AG08395 (cell line): ENCODE measurements around the gene TTC34.

Experiments
- DNase-seq: peaks from one replicate; pipeline ENCODE4 v3.0.0; 2012; ENCODE audit warnings: mixed read lengths, low spot score

The TTC34 gene, protein sequence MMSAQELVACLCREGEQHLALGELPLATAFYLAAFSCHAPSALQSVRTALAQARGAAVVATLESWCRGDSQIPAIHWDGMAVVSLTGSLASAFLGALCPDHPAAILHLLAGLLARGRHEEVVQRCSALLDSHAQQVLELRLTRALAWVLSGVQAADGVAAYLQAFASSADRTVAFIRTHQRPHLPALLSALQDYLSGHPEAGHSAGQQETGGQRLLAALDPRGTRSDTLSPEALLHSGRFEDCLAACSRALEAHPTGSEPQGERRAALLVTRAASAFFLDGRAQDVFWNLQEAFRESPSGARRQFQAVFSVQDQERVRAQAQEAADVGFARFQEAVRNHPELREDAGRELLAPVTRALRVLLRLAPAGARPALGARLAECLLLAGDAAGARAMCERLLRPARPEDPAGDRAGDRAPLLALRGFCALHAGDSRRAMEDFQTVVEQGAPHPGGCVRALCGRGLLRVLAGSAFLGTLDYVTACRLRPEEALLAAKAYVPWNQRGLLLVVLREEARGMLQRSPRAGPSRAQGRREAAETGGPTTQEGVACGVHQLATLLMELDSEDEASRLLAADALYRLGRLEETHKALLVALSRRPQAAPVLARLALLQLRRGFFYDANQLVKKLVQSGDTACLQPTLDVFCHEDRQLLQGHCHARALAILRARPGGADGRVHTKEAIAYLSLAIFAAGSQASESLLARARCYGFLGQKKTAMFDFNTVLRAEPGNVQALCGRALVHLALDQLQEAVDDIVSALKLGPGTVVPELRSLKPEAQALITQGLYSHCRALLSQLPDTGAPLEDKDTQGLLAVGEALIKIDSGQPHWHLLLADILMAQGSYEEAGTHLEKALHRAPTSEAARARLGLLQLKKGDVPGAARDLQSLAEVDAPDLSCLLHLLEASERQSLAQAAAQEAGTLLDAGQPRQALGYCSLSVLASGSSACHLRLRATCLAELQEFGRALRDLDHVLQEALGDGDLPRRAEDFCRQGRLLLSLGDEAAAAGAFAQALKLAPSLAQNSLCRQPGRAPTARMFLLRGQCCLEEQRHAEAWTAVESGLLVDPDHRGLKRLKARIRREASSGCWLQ

GRCh38 chr1:2801535-2802291, at the start of gene TTC34:
Gene TTC34 (minus strand): TSS chr1:2801693. CDS start chr1:2800827, 866 bp downstream.
- DNase-seq, result no peak

DNA sequence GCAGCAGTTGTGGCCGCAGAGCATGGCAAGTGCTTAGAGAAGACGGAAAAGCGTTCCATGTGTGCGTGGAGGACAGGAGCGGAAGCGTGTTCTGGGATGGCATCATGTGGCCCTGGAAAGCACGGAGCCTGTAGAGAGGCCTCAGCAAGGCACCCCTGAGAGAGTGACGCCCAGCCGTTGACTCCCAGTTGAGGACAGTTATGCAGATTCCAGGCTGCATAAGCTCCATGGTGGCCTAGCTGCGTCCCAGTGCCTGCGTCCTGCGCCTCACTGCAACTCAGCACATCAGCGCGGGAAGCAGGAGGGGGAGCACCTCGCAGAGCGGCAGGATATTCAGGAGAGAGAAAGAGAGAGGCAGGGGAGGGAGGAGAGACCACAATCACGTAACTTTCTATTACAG, 49.0 kb upstream of the TTC34 start:
- no peak for DNase-seq

- no peak for DNase-seq
Observed at GRCh38 chr1:2848006-2848670, 46.6 kb upstream of the TTC34 start.

GRCh38 chr1:2847086-2847985, 45.8 kb upstream of the TTC34 start:
- no peak for DNase-seq

DNA sequence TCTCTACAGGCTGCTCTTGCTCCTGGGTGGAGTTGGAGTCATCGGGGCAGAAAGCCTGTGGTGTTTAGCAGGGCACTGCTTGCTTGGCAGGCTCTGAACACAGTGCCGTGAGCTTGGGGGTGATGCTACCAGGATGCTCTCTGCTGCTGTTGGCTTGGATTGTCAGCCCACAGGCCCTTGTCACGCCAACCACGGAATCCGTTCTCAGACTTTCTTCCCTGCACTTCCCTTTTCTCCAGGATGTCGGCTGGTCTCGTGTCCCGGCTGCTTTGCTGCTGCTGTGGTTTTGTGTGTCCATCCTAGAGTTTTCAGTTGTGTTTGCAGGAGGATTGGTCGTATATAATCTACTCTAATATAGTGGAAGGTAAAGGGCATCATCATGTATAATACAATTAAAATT, 44.4 kb upstream of the TTC34 start:
- no peak for DNase-seq

DNA sequence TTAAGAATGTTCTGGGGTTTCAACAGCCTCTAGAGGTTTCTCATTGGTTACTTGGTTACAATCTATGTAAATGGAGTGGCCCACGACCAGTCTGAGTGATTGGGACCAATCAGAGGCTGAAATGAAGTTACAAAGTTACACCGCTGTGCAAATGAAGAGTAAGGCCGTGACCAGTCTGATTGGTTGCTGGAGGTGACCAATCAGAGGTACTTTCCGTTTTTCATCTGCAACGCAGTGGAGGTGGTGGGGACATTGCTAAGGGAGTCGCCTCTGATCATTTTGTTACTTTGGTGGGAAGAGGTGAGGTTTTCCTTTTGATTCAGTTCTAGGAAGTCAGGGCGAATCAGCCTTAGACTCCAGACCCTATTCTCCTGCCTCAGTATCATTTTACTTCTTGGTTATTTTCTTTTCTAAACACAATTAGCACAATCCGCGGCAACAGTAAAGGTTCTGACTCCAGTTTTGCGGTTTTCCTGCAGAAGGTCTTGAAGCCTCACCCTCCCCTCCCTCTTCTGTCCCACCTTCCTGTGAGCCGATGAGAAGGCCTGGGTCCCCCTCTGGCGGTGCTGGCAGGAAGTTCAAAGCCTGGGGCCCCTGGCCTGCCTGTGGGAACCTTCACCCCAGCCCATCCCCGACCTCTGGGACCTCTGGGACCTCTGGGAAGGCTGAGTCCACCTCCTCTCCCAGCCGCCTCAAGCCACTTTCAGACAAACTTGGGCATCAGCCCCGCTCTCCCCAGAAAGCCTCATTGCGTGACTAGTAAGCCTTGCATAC, 38.7 kb upstream of the TTC34 start:
- no peak for DNase-seq

GRCh38 chr1:2837823-2838222, 36.3 kb upstream of the TTC34 start:
- DNase-seq, result no peak

- DNase-seq, result no peak
Observed at GRCh38 chr1:2837316-2837715, 35.8 kb upstream of the TTC34 start.

DNA sequence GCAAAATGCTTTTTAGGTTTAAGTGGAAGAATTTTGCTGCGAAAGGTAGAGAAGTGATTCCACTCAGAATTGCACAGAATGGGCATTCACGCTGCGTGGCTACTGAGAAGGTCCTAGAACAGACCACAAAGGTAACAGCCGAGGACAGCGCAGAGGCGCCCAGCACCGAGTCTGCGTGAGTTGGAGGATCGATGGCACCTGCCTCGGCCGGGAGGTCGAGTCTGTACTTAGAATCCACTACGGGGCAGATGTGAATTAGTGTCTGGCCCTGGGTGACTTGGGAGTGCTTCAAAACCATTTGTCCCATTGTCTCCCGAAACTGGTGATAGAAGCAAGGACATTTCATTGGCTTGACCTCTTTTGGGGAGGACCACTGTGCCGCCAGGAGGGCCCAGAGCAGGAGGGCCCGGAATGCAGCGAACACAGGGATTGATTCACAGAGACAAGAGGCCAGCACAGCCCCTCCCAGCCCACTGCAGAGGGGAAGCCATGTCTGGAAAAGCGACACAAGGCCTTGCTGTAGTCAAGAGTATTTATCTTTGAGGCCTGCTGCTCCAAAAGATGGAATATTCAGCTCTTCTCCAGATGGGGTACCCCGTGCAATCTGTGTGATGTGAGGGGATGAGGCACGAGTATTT, 35.0 kb upstream of the TTC34 start:
- no peak for DNase-seq

DNA sequence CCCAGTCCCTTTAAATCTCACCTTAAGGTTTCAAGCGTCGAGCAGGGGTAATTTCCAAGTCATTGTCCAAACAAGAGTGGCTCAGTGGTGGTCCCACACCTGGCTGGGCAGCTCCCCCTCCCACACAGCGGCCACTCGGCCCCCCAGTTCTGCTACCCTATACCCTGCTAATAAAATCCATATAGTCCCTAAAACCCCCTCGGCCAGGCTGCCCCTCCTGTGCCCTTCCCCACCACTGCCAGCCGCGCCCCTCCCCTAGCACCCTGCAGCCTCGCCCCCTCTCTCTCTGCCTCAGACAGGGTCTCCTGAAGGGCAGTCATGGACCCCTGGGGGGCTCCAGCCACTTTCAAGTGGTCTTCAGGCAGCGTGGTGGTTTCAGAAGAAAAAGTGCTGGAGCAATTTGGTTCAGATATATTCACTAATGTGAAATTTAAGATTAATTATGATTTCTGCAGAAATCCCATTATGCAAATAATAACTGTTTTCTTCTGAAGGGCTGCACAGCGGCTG, 34.2 kb upstream of the TTC34 start:
- DNase-seq, result no peak

DNA sequence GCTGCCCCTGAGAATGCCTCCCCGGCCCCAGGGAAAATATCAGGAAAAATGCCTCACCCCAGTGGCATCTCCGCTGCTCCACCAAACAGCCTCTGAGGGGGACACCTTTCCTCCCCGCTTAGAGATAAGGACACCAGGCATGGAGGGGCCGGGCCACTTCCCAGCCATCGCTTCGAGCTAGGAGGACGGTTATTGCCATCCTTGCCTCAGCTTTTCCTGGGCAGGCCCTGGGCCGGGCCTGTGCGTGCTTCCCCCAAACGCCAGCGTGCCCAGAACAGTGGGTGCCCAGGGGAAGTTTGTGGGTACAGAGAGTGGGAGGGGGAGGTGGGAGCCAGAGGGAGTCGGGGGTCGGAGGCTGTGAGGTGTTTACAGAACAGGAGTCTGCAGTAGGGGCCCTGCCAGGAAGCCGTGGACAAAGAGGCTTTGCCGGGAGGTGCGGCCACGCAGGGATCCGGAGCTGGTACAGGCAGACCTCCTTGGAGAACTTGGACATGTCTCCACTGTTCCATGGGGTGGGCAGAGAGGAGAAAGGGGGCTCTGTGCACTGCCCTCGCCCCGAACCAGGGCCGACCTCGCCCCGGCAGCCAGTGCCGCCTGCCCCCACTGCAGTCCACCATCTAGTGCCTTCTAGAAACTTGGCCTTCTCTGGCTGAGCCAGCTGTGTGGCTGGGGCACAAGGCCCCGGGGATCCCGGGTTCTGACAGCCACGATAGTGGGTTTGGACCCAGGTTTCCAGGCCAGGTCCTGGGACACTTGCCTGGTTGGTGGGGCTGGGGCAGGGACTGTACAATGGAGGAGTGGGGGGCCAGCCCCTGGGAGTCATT, 33.5 kb upstream of the TTC34 start:
- DNase-seq, result no peak

DNA sequence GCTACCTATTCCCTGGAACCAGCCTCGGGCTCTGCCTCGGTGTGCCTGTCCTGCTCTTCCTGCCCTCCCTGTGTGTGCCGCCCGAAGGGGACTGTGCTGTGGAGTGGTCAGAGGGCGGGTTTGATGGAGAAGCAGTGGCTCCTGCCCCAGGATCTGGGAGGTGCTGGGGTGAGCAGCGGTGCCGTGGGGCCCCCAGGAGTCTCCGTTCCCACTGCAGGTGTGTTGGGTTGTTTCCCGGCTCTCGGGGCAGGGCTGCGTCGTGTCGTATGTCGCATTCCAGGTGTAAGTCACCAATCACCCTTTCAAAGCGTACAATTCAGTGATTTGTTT, 32.6 kb upstream of the TTC34 start:
- DNase-seq, result no peak

GRCh38 chr1:2833454-2834145, 32.1 kb upstream of the TTC34 start:
- no peak for DNase-seq

- no peak for DNase-seq
Observed at GRCh38 chr1:2832506-2833453, 31.3 kb upstream of the TTC34 start.

DNA sequence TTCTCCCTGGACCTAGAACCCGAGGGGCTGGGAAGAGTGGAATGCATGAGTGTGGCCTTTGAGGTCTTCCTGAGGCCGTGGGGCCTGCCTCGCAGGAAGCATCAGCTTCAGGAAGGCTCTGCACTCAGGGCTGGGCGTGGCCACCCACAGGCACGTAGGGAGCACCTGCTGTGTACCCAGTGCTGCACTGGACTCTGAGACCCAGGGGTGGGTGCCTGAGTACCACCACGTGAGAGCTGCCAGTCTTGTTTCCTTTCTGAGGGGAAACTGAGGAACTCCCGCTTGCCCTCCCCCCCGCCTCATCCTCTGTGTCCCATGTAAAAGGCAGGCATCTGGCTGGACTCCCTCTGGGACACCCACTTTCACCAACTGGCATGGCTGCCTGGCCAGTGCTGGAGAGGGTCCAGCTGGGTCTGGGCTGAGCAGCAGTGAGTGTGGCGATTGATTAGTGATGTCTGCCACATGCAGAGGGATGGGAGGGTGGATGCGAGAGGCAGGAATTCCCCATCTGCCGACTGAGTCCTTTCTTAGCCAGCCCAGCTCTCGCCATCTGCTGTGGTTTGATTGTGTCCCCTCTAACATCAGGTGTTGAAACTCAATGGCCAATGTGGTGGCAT, 30.2 kb upstream of the TTC34 start:
- DNase-seq, result no peak
